ENCODE results near the gene BBLN.
A peak's percentile ranks its signal among the peaks of the same experiment; 100 is the strongest.

GRCh38 chr9:128127568-128127989 is 32.5 kb upstream of the BBLN start, which contains the start of gene PTGES2:
- TF ChIP-seq TAF1 (IDR thresholded peaks at IDR 0.05; ENCODE audit: borderline replicate concordance, insufficient read depth, low read length): no peak
- TF ChIP-seq REST (IDR thresholded peaks at IDR 0.05; ENCODE audit: insufficient read depth in 1 of 2, low read depth in 2 of 2, low read length in 2 of 2): no peak
- TF ChIP-seq POLR2AphosphoS5 (IDR thresholded peaks at IDR 0.05; ENCODE audit: low read depth, low read length): peak; percentile 19; the same call in 1 of the 2 replicates
- peak; percentile 65; the same call in 1 of the 2 replicates for TF ChIP-seq SIN3A (IDR thresholded peaks at IDR 0.05; ENCODE audit: borderline replicate concordance, insufficient read depth, low read length)
- no peak for TF ChIP-seq FOXP2 (optimal IDR thresholded peaks at IDR 0.05; ENCODE audit: borderline replicate concordance, extremely low read depth, extremely low read length, insufficient read depth)

Measured in PFSK-1 (cell line).